Measurements from ENCODE around the gene KDM4B.

The KDM4B gene

DNA sequence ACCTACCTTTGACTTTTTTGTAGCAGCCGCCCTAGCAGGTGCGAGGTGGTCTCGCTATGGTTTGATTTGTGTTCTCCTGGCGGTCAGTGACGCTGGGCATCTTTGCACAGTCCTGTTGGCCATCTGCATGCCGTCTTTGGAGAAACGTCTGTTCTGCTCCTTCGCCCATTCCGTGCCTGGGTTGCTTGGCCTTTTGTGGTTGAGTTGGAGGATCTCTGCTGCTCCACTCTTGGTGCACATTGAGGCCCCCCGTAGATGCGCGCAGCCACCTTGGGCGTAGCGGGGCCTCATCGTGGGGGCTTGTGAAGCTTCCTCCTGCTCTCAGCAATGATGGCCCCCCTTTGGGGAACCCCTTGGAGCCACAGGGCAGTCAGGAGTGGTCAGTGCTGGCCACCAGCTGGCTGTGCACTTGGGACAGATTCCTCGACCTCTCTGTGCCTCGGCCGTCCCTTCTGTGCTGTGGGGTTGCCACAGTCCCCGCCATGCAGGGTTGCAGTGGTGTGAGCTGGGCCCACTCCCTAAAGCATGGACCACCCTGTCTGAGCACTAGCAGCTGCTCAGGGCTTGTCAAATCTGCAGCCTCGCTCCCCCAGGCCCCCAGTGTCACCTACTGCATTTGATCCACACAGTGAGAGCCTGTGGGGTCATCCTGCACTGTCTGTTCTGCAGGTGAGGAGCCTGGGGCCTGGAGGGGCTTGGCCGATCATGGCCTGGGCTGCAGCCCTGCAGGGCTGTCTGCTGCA, 170.8 kb downstream of the KDM4B start:
- H3K4me3 ChIP-seq (ENCODE audit: low read length): no peak overlapping the region; the same call in 1 of the 2 replicates
- no peak for TF ChIP-seq ZNF274 (IDR thresholded peaks at IDR 0.05; ENCODE audit: low read depth, low read length)

- no peak for TF ChIP-seq ZNF274 (IDR thresholded peaks at IDR 0.05; ENCODE audit: low read depth, low read length)
- no peak overlapping the region for H3K4me3 ChIP-seq (ENCODE audit: low read length)
These were observed 172.4 kb downstream of the KDM4B start for GRCh38 chr19:5141129-5141849.

DNA sequence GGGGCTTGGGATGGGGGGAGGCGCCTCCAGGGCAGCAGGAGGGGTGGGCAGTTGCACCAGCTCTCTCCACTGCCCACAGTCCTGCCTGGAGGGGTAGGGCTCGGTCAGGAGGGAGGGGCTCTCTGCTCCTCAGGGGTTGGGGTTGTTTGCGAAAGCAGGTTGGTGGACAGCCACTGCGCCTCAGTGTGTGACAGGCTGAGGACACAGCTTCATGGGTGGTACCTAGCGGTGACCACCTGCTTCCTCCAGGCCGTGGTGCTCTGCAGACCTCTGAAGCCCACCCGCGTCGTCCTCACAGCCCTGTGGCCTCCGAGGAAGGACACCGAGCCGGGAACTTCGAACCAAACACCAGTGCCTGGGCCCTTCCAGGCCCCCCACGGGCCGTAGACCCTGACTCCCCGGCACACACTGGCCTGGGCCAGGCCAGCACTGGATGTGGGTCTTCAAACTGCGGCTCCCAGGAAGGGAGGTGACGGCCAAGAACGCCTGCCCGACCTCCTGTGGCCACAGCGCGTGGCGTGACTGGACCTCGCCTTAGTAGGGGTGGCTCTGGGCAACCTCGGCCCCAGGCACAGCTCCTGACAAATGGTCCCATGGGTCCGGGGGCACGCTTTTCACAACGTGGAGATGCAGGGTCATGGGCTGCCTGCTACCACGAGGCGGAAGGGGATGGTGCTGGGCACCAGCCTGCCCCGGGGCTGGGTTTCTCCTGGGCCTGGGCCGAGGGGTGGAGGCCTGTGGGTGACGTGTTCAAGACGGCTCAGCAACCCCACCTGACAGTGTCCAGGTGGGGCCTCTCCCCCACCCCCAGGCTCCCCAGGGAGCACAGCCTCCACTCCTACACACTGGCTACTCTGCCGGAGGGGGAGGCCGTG, 173.2 kb downstream of the KDM4B start:
- no peak for TF ChIP-seq ZNF274 (IDR thresholded peaks at IDR 0.05; ENCODE audit: low read depth, low read length)
- H3K4me3 ChIP-seq (ENCODE audit: low read length): no peak overlapping the region

- no peak for TF ChIP-seq ZNF274 (IDR thresholded peaks at IDR 0.05; ENCODE audit: low read depth, low read length)
- H3K4me3 ChIP-seq (ENCODE audit: low read length): no peak overlapping the region
These were observed 173.8 kb downstream of the KDM4B start for GRCh38 chr19:5142725-5143097.

- TF ChIP-seq ZNF274 (IDR thresholded peaks at IDR 0.05; ENCODE audit: low read depth, low read length): no peak
- no peak overlapping the region for H3K4me3 ChIP-seq (ENCODE audit: low read length)
These were observed 174.8 kb downstream of the KDM4B start for GRCh38 chr19:5143471-5144411.

DNA sequence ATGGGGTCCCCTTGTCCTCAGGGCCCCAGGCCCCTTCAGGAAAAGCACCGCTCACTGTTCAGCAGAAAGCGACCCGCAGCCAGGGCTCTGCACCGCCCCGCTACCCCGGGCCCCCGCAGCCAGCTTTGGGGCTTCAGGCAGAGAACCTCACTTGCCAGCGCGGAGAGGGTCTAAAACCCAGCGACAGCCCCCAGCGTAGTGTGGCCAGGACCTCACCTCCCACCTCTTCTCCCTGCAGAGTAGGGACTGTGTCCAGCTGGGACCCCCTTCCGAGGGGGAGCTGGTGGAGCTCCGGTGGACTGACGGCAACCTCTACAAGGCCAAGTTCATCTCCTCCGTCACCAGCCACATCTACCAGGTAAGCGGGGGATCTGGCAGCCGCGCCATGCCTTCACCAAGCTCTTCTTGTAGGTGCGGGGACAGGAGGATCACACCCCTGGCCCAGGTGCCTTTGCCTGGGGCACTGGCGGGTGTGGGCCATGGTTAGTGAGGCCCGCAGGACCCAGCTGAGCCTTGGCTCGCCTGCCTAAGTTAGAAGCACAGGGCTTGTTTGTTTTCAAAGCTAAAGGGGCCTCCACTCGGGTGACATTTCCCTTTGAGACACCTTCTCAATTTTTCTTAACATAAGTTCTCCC, 175.7 kb downstream of the KDM4B start:
- no peak overlapping the region for H3K4me3 ChIP-seq (ENCODE audit: low read length)
- no peak for TF ChIP-seq ZNF274 (IDR thresholded peaks at IDR 0.05; ENCODE audit: low read depth, low read length)

GRCh38 chr19:5145521-5146511, 176.9 kb downstream of the KDM4B start:
- no peak for TF ChIP-seq ZNF274 (IDR thresholded peaks at IDR 0.05; ENCODE audit: low read depth, low read length)
- no peak overlapping the region for H3K4me3 ChIP-seq (ENCODE audit: low read length)

DNA sequence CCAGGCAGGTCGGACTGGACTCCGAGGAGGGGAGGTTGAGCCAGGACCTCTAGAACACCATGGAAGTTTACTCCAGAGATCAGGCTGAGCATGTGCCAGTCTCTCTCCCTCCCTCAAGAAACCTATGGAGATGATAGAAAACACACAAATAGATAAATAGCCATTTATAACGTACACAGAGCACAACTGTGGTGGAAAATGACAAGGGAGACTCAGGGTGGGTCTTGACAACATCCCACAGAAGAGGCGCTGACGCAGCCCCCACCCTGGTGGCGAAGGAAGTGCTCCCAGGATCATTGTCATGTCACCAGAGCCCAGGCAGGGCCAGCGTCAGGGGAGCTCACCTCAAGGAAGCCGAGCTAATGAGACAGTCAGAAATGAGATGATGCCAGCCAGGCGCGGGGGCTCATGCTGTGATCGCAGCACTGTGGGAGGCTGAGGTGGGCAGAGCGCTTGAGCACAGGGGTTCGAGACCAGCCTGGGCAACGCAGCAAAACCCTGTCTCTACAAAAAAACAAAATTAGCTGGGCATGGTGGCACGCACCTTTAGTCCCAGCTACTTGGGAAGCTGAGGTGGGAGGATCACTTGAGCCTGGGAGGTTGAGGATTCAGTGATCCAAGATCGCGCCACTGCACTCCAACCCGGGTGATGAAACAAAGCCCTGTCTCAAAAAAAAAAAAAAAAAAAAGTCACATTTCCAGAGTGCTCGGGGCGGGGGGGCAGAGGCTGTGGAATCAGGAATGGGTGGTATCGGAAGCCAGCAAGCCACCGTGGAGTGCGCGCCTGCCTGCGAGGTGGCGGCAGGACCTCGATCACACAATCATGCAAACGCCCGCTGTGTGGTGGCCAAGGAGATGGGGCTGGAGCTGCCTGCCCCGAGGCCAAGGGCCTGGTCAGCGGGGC, 178.4 kb downstream of the KDM4B start:
- H3K4me3 ChIP-seq (ENCODE audit: low read length): no peak overlapping the region
- TF ChIP-seq ZNF274 (IDR thresholded peaks at IDR 0.05; ENCODE audit: low read depth, low read length): no peak

- no peak overlapping the region for H3K4me3 ChIP-seq (ENCODE audit: low read length)
These were observed 179.3 kb downstream of the KDM4B start for GRCh38 chr19:5147978-5148793.

DNA sequence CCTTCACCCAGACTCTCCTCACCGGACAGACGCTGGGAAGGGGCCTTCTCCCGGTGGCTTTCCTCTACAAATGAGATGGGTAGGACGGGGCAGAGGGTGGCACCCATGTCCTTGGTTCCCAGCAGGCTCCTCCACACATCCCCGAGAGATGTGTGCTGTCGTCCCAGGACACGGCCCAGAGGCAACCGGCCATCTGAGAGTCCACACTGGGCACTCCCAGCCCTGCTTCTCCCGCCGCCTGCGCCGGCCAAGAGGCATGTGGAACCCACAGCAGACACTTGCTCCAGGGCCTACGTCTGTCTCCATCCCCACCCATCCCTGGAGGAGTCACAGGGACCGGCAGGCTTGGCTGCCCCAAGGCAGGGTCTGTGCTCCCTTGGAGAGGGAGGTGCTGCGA, 179.9 kb downstream of the KDM4B start:
- no peak overlapping the region for H3K4me3 ChIP-seq (ENCODE audit: low read length)
- no peak for TF ChIP-seq ZNF274 (IDR thresholded peaks at IDR 0.05; ENCODE audit: low read depth, low read length)

More at GRCh38 chr19:5147978-5148793, 179.3 kb downstream of the KDM4B start:
- no peak for TF ChIP-seq ZNF274 (IDR thresholded peaks at IDR 0.05; ENCODE audit: low read depth, low read length)
